Mesodermal cell (in vitro differentiated cells): Measurements from ENCODE around the gene ARHGAP29.

Source experiments
- H3K27ac ChIP-seq: 2 replicates; pipeline ENCODE4 v1.7.0; 2013; ENCODE audit warnings: mild to moderate bottlenecking, low read depth, low read length, moderate library complexity; ENCODE audit not compliant: severe bottlenecking
- H3K36me3 ChIP-seq: 2 replicates; pipeline ENCODE4 v1.7.1; 2013; ENCODE audit warnings: mild to moderate bottlenecking, low read length, moderate library complexity; ENCODE audit not compliant: control insufficient read depth, insufficient read depth
- H3K4me1 ChIP-seq: one replicate; pipeline ENCODE4 v1.7.1; 2013; ENCODE audit warnings: mild to moderate bottlenecking, low read length; ENCODE audit not compliant: insufficient read depth, control insufficient read depth, poor library complexity, severe bottlenecking
- H3K4me3 ChIP-seq: 2 replicates; pipeline ENCODE4 v1.7.0; 2013; ENCODE audit warnings: low read length, control low read depth, mild to moderate bottlenecking; ENCODE audit not compliant: insufficient read depth, poor library complexity, severe bottlenecking; ENCODE audit errors: extremely low read depth
- H3K9me3 ChIP-seq: 2 replicates; pipeline ENCODE4 v1.7.1; 2013; ENCODE audit warnings: mild to moderate bottlenecking, low read length, moderate library complexity; ENCODE audit not compliant: control insufficient read depth
- WGBS, 2 experiments: methylation state at CpG; one replicate each; pipeline ENCODE4 v1.1.5; 2013; ENCODE audit warnings: missing lambda C conversion rate in 2 of 2; ENCODE audit not compliant: insufficient coverage in 2 of 2; 5-methylcytosine and 5-hydroxymethylcytosine counted together

ARHGAP29 gene

GRCh38 chr1:94247138-94248094 lies 10.0 kb upstream of the ARHGAP29 start:
- Histone ChIP-seq H3K9me3 (peaks cover 14% of the 10 kb centered on the region), H3K27ac (no peak overlapping the region), H3K36me3 (no peaks in the 10 kb centered on the region), H3K4me3 (peak overlapping the region; percentile 73), H3K4me1 (peaks cover 3% of the 10 kb centered on the region)
- 1% methylated on average over 47 to 58 of the region's 103 CpGs for WGBS, 2 experiments

DNA sequence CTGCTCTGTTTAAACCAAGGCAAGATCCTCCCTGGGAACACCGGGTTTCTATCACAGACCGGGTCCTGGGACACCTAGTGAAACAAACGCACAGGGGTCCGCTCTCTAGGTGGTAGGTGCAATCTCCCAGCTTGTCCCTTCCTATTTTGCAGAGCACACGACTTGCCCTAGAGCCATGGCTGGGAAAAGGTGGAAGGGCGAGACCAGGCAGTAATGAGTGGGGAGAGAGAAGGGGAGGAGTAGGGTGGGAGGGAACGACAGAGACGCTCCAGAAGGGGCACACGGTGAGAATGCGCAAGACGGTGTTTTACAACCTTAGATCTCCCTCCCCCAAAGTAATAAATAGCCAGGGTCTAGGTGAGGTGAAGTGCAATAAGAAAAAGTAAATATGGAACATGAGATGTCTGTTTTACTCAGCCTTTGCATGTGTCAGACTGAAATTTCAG lies 9.3 kb upstream of the ARHGAP29 start:
- peaks cover 3% of the 10 kb centered on the region for H3K4me1 ChIP-seq
- peak overlapping the region; percentile 73 for H3K4me3 ChIP-seq
- H3K27ac ChIP-seq = no peak overlapping the region
- H3K36me3 ChIP-seq = no peaks in the 10 kb centered on the region
- WGBS, 2 experiments = 0 to 6% methylated on average over 3 to 6 of the region's 11 CpGs
- peaks cover 14% of the 10 kb centered on the region for H3K9me3 ChIP-seq

DNA sequence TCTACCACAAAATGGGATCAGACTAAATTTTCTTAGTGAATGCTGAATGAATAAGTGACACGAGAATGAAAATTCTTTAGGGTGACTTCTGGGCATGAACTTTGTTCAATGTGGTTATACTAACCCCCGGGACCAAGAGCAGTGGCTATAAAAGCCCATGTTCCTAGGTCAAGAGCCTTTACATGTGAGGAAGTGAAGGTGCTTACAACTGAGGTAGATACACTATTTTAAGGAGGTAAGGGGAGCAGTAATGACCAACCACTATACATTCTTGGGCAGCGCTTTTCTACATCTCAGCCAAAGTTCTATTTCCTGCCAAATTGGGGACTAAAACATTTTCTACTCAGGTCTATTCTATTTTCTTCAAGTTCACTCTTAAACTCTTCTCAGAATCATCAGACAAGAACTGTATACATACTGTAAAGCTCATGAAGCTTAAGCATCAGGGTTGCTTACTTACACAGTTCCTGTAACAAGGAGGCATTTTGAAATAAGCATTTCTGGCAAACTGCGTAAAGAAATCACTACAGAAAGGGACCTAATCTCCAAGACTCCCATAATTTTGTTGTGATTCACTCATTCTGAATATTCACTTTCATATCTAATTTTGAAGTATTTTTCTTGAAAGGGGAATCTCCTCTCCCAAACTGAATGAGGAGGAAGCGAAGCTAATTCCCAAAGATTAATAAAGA lies 8.5 kb upstream of the ARHGAP29 start:
- H3K36me3 ChIP-seq = no peaks in the 10 kb centered on the region
- no peak overlapping the region for H3K27ac ChIP-seq
- H3K4me1 ChIP-seq = peaks cover 3% of the 10 kb centered on the region
- peaks cover 14% of the 10 kb centered on the region for H3K9me3 ChIP-seq
- WGBS, 2 experiments = 76 to 86% methylated on average over 3 of the region's 5 CpGs
- H3K4me3 ChIP-seq = peak overlapping the region; percentile 73

- Histone ChIP-seq H3K36me3 (no peaks in the 10 kb centered on the region), H3K4me1 (peaks cover 6% of the 10 kb centered on the region), H3K9me3 (peaks cover 14% of the 10 kb centered on the region), H3K4me3 (no peak overlapping the region), H3K27ac (no peak overlapping the region)
These were observed 7.4 kb upstream of the ARHGAP29 start for GRCh38 chr1:94244816-94245215.

DNA sequence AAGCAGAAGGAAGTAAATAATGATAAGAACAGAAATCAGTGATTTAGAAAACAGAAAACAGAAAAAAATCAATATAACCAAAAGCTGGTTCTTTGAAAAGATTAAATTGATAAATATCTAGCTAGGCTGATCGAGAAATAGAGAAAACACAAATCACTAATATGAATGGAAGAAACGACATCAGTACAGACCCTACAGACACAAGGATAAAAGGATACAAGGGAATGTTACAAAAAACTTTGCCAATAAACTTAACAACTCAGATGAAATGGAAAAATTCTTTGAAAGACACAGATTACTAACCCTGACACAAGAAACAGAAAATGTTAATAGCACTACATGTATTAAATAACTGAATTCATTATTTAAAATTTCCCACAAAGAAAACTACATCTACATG lies 6.3 kb upstream of the ARHGAP29 start:
- Histone ChIP-seq H3K27ac (no peak overlapping the region), H3K4me3 (no peak overlapping the region), H3K36me3 (no peaks in the 10 kb centered on the region), H3K4me1 (peaks cover 10% of the 10 kb centered on the region), H3K9me3 (peaks cover 14% of the 10 kb centered on the region)
- WGBS, 2 experiments = no CpG with 5 or more reads among the region's 2 CpGs

GRCh38 chr1:94240822-94241221 lies 3.4 kb upstream of the ARHGAP29 start:
- H3K4me1 ChIP-seq = peaks cover 7% of the 10 kb centered on the region
- H3K9me3 ChIP-seq = peaks cover 14% of the 10 kb centered on the region
- no peaks in the 10 kb centered on the region for H3K36me3 ChIP-seq
- no peak overlapping the region for H3K4me3 ChIP-seq
- H3K27ac ChIP-seq = no peak overlapping the region

DNA sequence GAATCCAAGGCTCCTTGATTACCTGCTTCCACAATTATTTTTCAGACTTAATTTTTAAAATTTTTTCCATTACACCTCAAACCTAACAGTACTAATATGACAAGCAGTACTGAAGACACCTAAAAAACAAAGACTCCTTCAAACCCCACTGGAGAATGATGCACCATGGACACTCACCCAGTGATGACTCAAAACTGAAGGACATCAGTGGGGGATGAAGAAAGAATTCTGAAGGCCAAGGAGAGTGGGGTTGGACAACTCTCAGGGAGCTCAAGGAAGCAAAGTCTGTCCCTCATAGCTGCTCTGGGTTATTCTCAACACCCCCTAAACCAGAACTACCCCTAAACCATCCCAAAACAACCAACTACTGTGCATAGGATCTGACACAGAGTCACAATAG lies 2.4 kb upstream of the ARHGAP29 start:
- no peaks in the 10 kb centered on the region for H3K36me3 ChIP-seq

DNA sequence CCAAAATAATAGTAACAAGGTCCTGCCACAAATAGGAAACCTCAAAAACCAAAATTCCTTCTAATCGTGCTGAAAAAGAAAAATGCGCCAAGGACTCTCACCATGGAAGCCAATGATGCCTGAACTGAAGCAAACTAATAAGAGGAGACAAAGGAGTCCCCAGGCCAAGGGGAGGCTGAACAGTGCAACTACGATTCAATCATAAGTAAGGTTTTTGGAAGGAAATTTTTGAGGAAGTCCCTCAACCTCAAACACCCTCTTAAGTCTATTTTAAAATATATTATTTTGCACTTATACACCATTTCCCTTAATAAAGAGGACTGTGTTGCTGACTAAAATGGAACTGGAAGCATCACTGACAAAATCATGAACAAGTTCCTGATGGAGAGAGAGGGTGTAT lies 1.7 kb upstream of the ARHGAP29 start:
- Histone ChIP-seq H3K4me3 (no peak overlapping the region), H3K27ac (no peak overlapping the region), H3K36me3 (no peaks in the 10 kb centered on the region), H3K4me1 (peaks cover 7% of the 10 kb centered on the region), H3K9me3 (peaks cover 10% of the 10 kb centered on the region)
- WGBS, 2 experiments = 100% methylated on average over 1 of the region's 3 CpGs; no CpG with 5 or more reads in 1 of the 2 experiments

More for the DNA sequence above, 2.4 kb upstream of the ARHGAP29 start:
- Histone ChIP-seq H3K9me3 (peaks cover 14% of the 10 kb centered on the region), H3K27ac (no peak overlapping the region), H3K4me3 (no peak overlapping the region), H3K4me1 (peaks cover 7% of the 10 kb centered on the region)

DNA sequence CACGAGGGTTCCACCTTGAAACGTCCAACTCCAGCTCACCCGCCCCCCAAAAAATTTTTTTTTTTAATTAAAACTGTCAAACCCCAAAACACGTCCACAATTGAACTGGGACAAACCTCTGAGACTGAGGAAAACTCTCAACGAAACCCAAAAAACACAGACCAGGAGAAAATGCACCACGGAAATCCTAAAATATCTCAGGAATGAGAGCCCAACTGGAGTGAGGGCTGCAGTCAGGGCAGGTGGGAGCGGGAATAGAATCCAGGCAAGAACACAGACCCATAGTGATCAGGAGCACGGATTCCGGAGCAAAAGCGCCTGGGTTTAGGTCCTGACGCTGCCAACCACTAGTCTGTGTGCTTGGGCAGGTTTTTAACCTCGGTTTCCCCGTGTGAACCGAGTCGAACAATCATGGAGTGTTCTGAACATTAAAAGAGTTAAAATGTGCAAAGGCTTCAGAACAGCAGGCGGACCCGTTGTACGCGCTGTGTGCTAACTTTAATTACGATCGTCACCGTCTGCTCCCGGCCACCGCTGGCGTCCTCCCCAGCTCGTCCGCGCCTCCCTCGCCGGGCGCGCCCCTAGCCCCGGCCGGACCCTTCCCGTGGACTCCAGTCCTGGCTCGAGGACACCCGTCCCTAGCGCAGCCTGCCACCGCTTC lies 624 bp downstream of the ARHGAP29 start:
- H3K27ac ChIP-seq = peak overlapping the region; percentile 39
- peak overlapping the region; percentile 85 for H3K4me3 ChIP-seq
- no peaks in the 10 kb centered on the region for H3K9me3 ChIP-seq
- no peaks in the 10 kb centered on the region for H3K36me3 ChIP-seq
- H3K4me1 ChIP-seq = peaks cover 7% of the 10 kb centered on the region
- 1 to 2% methylated on average over 30 to 36 of the region's 39 CpGs for WGBS, 2 experiments

DNA sequence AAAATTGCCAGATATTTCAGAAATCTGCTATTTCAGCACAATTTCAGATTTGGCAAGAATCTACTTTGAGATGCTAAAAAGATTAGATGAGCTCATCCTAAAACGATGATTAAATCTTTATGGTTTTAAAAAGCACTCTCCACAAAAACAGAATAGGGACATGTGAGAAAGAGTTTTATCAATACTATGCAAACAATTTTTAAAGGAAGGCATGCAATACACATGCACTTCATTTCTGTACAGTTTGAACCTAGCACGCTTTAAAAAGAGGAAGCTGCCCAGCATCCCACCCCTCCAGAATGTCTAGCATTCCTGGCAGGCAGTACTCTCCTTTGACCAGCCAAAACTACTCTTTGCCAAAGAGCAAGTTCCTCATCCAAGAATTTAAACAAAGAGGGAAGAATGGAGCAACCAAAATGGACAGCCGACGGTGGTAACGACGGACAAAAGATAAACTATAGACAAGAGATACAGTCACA lies 1.3 kb downstream of the ARHGAP29 start:
- no peaks in the 10 kb centered on the region for H3K9me3 ChIP-seq
- peak overlapping the region; percentile 85 for H3K4me3 ChIP-seq
- H3K27ac ChIP-seq = no peak overlapping the region
- WGBS, 2 experiments = 0 to 16% methylated on average over 3 to 5 of the region's 6 CpGs
- H3K4me1 ChIP-seq = peaks cover 7% of the 10 kb centered on the region
- no peaks in the 10 kb centered on the region for H3K36me3 ChIP-seq
